Fibroblast of peridontal ligament (primary cell): ENCODE results near the gene TMEM63B.
"Not testable (repeated sequence)": the region's sequence is repeated elsewhere in the genome, so short reads cannot be mapped to it uniquely, and the experiment has no call there.

ENCODE experiments used
- DNase-seq: peaks from one replicate; pipeline ENCODE4 v3.0.0-alpha.2; 2010; ENCODE audit errors: extremely low read depth

TMEM63B gene

DNA sequence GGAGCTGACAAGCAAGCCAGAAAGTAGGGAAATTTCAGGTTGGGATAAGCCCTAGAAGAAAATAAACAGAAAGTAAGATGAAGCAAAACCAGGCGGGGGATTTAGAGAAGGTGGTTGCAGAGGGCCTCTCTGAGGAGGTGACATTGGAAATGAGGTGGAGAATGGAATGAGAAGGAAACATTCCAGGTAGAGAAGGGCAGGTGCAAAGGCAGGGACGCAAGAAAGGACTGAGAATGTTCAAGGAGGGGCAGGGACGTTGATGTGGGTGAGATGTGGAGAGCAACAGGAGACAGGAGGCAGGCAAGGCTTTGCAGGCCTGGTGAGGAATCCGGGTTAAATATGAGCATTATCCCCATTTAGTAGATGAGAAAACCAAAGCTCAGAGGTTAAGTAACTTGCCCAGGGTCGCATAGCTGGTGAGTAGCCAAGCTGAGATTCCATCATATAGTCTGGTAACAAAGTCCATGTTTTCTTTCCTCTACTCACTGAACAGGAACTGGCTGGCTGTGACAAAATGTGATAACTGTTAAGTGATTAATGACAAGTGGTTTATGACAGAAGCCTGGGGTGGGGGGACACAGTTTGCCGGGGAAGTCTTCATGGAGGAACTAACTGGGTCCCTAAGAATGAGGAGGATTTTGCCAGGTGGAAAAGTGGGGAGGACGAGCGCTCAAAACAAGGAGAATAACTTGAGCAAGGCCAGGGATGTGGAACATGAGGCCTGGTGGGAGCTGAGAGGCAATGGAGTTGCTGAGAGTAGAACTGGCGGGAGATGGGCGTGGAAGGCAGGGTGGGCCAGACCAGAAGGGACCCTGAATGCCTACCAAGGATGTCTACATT lies 32.7 kb upstream of the TMEM63B start:
- no peak for DNase-seq

DNA sequence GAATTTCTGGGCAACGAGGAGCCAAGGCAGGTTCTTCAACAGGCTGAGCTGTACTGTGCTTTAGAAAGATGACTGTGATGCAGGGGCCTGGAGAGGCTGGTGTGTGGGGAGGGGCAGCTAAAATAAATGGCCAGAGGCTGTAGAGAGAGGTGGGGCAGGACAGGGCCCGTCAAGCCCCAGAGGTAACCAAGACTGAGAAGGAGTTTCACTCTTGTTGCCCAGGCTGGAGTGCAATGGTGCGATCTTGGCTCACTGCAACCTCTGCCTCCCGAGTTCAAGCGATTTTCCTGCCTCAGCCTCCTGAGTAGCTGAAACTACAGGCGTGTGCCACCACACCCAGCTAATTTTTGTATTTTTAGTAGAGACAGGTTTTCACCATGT lies 32.1 kb upstream of the TMEM63B start:
- not testable (repeated sequence) for DNase-seq

DNA sequence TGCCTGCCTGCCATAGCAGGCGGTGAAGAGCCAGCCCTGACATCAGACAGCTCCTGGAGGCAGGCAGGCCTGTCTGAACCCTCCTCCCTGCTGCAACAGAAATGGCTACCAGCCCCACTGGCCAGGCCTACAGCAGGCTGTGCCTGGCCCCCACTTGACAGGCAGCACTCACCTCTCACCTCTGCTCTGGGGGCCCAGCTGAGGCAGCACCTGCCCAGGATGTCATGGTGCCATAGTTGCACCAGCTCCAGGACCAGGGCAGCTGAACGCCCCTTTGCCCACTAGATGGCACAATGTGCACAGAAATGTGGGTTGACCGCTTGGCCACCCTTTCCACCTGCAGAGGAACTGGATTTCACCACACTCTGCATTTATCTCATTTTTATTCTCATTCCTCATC lies 30.7 kb upstream of the TMEM63B start:
- peak; percentile 69 for DNase-seq

DNA sequence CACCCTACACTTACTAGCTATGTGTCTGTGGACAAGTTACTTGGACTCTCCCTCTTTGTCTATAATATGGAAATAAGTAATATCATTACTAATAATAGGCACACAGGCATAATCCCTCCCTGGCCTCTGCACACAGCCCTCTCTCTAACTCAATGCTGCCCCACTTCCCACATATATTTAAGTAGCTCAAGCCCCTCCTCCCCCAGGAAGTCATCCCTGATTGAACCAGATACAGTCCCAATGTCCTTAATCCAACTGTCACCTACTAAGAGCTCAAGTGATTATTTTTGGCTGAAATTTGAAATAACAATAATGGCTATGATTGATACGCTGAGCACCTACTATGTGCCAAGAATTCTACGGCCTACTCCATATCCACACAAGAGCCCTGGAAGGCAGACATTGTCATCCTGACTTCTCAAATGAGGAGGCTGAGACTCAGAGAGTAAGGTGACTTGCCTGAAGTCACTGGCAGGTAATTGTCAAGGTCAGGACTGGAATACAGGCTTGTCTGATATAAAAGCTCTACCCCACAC lies 29.5 kb upstream of the TMEM63B start:
- DNase-seq, result no peak

DNA sequence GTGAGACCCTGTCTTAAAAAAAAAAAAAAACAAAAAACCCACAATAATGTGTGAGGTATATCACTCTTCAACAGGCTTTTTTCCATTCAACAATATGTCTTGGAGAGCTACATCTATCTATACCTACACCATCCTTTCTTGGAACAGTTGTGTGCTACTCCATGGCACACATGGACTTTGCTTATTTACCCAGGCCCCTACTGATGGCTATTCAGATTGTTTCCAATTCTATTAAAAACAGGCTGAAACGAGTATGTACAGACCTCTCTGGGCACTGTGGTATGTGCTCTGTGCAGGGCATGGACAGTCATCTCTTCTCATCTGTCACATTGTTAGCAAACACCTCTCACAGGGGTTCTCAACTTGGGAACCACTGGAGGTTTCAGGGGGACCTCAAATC lies 28.2 kb upstream of the TMEM63B start:
- DNase-seq, result no peak

DNA sequence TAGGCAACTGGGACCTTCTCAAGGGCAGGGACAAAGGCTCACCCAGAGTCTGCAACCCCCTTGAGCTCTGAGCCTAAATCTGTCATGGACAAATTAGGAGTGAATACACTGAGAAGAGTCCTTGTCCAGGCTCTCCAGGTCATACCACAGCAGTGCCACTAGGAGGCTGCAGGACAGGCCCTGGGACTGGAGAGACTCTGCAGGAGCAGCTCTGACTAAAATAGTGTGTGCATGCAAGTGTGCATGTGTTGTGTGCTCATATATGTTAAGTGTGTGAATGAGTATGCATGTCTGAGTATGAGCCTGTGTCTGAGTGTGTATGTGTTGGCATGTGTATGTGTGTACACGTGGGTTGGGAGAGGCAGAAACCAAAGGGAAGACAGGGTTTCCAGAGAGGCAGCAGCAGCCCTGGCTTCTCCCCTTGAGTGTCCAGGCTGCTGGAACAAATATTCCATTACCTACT lies 27.2 kb upstream of the TMEM63B start:
- peak; percentile 29 for DNase-seq

DNA sequence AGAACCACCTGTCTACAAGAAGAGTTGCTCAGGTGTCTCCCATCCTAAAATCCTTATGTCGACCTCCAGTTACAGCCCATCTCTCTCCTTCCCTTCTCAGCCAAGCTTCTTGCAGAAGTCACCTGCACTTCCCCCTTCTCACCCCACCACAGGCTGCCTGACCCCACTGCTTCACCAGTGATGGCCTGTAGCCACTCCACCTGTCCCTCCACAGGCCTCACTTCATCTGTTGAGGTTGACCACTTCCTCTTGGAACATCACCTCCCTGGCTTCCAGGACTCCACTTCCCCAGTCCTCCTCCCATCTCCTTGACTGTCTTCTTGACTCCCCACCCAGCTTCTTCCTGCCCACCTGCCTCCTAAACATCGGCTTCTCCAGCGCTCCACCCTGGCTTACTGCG lies 25.5 kb upstream of the TMEM63B start:
- DNase-seq, result no peak

DNA sequence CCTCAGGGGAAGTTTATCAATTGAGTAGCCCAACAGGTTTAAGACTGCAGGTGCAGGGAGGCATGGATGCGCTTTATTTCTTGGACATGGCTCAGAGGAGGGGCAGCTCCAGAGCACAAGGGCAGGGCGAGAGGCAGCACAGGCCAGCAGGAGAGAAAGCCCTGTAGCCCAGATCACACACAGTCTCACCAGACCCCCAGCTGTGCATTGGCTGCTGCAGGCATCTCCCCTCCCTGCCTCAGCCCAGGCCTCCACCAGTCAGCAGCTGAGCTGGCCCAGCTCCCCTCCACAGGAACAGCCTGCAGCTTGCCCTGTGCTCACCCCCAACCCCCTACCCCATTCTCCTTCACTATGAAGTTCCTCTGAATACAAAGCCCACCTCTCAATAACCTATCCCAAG lies 24.8 kb upstream of the TMEM63B start:
- no peak for DNase-seq

DNA sequence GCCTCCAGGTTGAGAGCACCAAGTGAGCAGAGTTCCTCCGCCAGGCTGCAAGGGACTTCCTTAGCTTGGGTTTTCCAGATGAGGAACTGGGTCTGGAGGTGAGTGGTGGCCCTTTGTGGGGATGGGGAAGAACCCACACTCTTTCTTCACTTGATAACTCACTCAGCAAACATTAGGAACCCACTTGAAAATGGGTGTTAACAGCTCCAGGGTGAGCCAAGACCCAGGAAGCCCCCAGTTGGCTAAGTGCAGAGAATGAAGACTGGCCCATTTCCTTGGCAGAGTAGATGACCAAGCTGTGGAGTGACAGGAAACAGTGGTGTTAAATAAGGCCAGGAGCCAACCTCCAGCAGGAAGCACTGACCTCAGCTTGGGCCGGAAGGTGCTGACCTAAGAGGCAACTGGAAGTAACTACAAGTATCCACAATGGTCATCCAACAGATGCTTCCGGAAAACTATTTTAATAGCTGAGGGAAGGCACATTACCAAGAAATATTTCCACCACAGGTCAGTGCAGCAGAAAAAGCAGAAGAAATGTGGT lies 22.8 kb upstream of the TMEM63B start:
- no peak for DNase-seq

DNA sequence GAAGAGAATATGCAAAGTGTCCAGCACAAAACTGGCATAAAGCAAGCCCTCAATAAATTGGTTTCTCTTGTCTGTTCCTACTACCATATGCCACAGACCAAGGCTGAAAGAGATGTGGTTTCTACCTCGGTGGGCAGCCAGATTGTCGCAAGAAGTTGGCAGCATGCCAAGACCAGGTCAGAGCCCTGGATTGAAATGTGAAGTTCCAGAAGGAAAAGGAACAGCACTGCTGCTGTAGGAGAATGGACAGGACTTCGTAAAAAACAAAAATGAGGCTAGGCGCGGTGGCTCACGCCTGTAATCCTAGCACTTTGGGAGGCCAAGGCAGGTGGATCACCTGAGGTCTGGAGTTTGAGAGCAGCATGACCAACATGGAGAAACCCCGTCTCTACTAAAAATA lies 22.2 kb upstream of the TMEM63B start:
- DNase-seq, result no peak

DNA sequence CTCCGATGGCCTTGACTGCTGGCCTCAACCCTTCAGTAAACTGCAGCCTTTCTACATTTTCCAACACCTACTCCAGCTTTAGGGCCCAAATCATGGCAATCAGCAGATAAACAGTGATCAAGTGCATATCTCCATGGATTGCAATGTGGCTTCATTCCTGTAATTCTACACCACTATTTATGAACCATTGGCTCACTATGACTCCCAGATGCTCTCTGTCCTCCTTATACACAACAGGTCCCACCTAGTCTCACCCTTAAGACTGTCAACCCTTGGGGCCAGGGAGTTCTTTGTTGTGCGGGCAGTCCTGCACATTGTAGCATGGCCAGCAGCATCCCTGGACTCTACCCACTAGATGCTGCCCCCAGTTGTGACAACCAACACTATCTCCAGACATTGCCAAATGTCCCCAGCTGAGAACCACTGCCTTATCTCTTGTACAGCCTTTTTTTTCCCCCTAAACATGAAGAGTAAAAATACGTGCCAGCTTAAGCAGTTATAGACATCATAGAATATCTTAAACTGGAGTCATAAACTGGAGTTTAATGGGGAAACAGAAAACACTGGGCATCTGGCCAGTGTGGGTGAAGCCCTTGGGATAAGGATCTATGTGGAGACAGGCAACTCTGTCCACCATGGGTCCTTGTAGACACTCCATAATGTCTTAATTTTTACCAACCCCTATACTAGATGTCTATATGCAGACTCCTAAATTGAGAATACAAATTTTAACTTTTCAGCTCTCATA lies 21.2 kb upstream of the TMEM63B start:
- peak; percentile 41 for DNase-seq

DNA sequence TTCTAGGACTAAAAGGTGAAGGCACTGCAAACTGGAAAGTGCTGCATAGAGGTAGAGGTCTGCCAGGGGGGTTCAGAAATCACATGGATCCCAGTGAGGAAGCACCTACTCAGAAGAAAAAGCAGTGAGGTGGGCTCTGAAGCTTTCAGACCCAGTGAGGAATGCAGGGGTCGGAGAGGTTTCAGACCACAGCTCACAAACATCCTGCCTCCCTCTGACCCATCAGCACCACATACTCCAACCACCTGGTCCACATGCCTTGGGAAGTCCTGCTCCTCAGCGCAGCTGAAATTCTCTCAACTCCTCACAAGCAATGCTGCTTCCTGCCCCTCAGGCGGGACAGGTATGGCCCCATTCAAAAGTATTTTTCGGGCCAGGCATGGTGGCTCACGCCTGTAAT lies 20.3 kb upstream of the TMEM63B start:
- no peak for DNase-seq

DNA sequence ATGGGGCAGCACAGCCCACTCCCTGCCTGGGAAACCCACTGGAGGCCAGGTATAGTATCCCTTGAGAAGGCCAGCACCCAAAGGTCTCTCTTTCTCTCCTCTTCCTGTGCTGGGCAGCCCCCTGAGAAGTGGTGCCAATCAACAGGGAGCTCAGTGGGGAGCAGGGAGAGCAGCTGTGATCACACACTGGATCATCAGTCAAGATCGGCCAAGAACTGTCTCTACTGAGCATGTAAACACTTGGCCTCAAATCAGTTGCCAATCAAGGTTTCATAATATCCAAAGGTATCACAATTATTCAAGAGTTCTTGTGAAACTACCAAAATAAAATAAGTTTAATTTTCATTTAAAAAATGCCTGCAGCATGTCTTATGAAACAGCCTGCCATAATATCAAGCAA lies 18.9 kb upstream of the TMEM63B start:
- no peak for DNase-seq

DNA sequence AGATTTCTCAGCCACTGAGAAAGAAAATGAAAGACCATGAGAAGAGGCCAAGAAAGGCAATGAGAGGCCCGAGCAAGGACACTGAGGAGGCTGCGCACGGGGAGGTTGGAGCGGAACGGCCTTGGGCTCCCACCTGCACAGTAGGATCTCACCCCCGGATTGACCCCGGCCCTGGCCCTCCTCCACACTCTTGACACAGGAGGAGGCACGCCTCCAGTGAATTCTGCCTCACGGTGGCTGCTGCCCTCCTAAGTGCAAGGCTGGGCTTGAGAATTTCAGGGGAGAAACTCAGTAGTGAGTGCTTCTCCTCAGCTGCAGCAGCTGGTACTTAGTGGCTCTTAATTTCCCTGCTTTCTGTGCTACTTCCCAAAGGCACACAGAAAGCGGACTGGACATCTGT lies 18.1 kb upstream of the TMEM63B start:
- DNase-seq, result no peak

DNA sequence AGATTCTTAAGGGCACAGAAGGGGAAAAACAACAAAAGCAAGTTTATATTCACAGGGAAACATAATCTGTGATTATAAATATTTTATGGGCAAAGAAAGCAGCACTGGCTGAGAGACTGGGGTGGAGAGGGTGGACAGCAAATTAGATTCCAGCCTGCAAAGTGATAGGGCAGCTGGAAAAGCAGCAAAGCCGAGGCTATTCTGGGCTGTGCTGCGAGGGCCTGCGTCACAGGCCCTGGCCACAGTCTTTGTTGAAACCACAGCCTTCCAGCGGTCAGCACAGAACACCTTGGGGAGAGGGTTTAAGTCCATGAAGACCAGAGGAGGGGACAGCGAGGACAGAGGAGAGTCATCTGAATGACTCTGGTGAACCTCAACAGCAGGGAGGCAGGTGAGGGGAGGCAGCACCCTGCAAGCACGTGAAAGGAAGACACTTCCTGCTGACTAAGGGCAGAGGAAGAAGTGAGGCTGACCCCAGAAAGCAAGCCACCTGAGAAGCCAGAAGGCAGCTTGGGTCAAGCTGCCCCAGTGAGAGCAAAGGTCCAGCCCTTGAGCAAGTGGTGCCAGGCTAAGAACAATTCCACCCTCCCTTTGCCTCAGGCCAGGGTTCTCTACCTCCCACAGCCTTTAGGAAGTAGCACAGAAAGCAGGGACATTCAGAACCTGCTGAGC lies 17.2 kb upstream of the TMEM63B start:
- no peak for DNase-seq

DNA sequence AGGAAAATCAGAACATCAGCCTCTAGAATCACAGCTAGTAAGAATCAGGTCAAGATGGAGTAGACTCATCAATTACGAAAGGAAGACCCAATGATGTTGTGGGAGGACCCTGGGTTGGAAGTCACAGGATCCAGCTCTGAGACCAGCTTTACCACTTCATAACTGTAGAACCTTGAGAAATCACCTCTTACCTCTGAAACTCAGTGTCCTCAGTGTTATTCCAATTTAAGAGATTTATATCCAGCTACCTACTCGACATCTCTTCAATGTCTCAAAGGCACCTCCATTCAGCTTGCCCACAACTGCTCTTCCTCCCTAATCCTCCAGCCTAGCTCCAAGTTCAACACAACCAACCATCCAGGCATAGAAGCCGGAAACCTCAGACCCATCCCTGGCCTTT lies 16.4 kb upstream of the TMEM63B start:
- DNase-seq, result no peak

DNA sequence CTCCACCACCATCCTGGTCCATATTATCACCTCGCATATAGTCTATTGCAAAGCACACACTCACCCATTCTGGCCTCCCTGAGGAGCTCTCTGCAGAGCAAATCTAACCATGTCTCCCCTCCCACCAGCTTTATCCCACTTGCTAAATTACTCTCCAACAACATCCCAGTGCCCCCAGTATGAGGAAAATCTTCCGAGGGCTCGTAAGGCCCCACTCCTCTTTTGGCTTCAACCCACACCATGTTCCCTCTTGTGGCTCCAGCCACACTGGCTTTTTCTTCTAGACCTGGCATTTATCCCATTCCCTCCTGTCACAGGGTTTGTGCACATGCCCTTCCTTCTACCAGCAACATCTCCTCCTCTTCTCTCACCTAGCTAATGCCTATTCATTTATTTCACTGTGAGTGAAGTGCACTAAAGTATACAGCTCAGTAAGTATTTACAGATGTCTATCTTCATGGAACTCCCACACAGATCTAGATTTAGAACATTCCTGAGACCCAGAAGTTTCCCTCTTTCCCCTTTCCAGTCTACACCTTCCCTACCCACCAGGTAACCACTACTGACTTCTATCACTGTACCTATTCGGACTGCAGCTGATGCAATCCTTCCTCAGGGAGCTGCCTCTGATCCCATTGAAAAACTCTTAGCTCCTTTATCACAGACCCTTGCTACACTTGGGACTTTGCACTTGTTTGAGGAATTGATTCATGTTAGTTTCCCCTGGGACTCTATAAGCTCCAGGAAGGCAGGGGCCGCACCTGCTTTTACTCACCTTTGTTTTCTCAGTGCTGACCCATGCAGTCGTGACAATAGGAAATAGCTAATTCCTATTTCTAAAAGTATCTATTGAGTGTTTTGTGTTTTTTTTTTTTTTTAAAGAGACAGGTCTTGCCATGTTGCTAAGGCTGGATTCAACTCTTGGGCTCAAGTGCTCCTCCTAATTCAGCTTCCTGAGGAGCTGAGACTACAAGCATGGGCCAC lies 15.6 kb upstream of the TMEM63B start:
- DNase-seq, result no peak

DNA sequence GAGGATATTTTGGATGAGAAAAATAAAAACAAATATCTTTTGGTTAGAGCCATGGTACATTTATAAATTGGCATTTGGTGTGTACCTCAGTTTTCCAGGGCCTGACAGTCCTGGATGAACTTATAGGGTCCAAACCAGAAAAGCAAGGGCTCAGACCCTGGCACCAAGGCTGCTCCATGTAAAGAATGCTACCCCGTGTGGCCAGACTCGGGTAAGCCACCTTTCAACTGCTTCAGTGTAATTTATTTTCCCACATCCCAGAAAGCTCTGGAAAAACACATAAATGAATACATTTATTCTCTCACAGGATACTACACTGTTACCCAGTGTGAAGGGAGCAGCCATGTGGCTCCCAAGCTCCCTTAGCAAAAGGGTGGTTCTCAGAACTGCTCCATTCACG lies 13.9 kb upstream of the TMEM63B start:
- no peak for DNase-seq

DNA sequence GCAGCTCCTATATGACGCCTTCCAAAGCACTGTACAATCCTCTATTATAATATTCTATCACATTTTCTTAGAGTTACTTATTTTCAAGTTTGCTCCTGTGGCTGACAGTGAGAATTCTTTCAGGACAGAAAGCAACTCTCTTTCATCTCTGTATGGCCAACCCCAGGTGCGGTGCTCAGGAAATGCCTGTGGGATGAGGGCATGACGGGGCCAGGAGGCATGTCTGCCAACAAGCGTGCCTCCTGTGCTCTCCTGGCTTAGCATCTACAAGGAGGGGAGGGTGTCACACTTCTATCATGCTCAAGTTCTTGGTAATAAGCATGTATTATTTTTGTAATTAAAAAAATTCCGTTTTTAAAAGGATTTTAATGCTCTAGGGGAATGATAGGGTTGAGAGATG lies 11.5 kb upstream of the TMEM63B start:
- DNase-seq, result no peak

DNA sequence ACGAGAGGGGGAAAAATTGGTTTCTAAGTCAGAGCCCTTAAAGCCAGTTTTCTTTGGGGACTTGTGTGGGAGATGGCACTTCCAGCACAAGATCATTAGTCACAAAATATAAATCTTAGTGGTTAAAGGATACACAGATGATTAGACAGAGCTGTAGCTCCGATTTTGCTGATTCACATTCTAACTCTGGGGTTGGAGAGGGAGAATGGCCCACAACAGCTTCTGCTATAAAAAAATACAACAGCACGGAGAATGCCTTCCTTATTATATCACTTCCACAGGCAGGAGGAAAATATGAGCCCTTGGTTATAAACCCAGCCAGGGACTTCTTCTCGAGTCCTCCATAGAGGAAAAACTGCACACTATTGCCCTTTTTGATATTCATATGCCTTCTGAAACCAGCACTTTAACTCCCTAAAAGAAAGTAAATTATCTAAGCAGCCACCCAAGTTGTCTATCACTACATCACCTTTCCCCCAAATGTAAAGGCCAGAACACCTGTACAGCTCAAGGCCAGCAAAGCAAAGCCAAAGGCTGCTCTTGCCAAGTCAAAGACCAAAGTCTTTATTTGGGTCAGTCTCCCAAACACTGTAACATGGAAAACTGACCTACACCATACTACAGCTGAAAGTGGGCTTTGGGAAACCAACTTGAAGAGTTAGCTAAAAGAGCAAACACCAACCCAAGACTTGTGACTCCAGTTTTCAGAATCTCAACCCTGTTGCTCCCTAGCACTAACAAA lies 10.5 kb upstream of the TMEM63B start:
- DNase-seq, result peak; percentile 89
